Prostate gland (tissue), 2 donors: ENCODE data around the gene METRNL. TPM values are rescaled to one million over a fixed set of nuclear protein-coding genes. Genes with fewer than 3 reads are reported as not detected.

Source experiments
- DNase-seq: peaks from one replicate; pipeline ENCODE4 v3.0.0-alpha.2; 2019; ENCODE audit warnings: low spot score
- H3K27ac ChIP-seq, 2 donors: fragments of 200-600 bp; sonication (generic); 2 replicates each; pipeline ENCODE4 v1.5.1; 2017 to 2019
- H3K27me3 ChIP-seq: fragments of 200-600 bp; sonication (generic); replicated peaks from 2 replicates; pipeline ENCODE4 v1.5.1; 2019; ENCODE audit not compliant: insufficient read depth
- H3K36me3 ChIP-seq, 2 donors: fragments of 200-600 bp; sonication (generic); 1 replicate in 1 of 2; 2 replicates in 1 of 2; pipeline versions ENCODE4 v1.5.1 to v1.8.1; 2017 to 2019
- H3K4me1 ChIP-seq: fragments of 200-600 bp; sonication (generic); replicated peaks from 2 replicates; pipeline ENCODE4 v1.5.1; 2019
- H3K4me3 ChIP-seq, 2 donors: fragments of 200-600 bp; sonication (generic); 2 replicates each; pipeline ENCODE4 v1.5.1; 2017 to 2019
- H3K9me3 ChIP-seq: fragments of 200-600 bp; sonication (generic); 2 replicates; pipeline ENCODE4 v1.5.1; 2017
- CTCF ChIP-seq, 4 experiments: fragments of 200-600 bp in 2 of 4; fragments of 450-650 bp in 2 of 4; sonication (generic) in 2 of 4; IDR thresholded peaks; 1 replicate in 3 of 4; 2 replicates in 1 of 4; pipeline ENCODE4 v1.5.1; 2016 to 2019; ENCODE audit warnings: antibody characterized with exemption in 4 of 4, mild to moderate bottlenecking in 2 of 4, moderate library complexity in 2 of 4
- POLR2A ChIP-seq: fragments of 450-650 bp; IDR thresholded peaks from one replicate; pipeline ENCODE4 v1.6.1; 2016; ENCODE audit warnings: antibody characterized with exemption, mild to moderate bottlenecking
- POLR2AphosphoS5 ChIP-seq: sonication (generic); formaldehyde crosslinking; IDR thresholded peaks from one replicate; pipeline ENCODE4 v1.6.1; 2017; ENCODE audit warnings: antibody characterized with exemption
- WGBS: methylation state at CpG from one replicate; pipeline ENCODE4 v1.1.5; 2018; 5-methylcytosine and 5-hydroxymethylcytosine counted together
- intact Hi-C: fragments of 100-400 bp; cut with DNase I; formaldehyde crosslinking; loops from one replicate; pipeline ENCODE4 v1.14.2; 2022
- total RNA-seq, 2 donors: library from RNA; depleted of rRNA; stranded (reverse); fragments of >200 nt; gene quantifications; one replicate each; pipeline ENCODE4 v1.1.0, GENCODE V29; 2016

The METRNL gene
- total RNA-seq, 2 donors from 2014 or later: 22.4 to 59.4 TPM

- intact Hi-C loops: no loop called here
- no peak overlapping the region for H3K27ac ChIP-seq
Measured at GRCh38 chr17:83084214-83084613, 4.8 kb downstream of the METRNL start.

GRCh38 chr17:83084621-83085056, 5.2 kb downstream of the METRNL start:
- H3K27ac ChIP-seq: no peak overlapping the region

More at GRCh38 chr17:83084214-83084613, 4.8 kb downstream of the METRNL start:
- H3K27me3 ChIP-seq: no peaks in the 10 kb centered on the region
- H3K4me1 ChIP-seq: peaks cover 14% of the 10 kb centered on the region
- H3K4me3 ChIP-seq: no peak overlapping the region
- no peak for TF ChIP-seq POLR2A
- no peak for TF ChIP-seq CTCF (IDR thresholded peaks at IDR 0.05)
- TF ChIP-seq POLR2AphosphoS5: no peak
- H3K9me3 ChIP-seq: no peaks in the 10 kb centered on the region
- WGBS: 82% methylated on average over 9 of the region's 9 CpGs
- no peaks in the 10 kb centered on the region for H3K36me3 ChIP-seq
- no peak for DNase-seq

GRCh38 chr17:83085103-83085502, 5.7 kb downstream of the METRNL start:
- no peak overlapping the region for H3K4me3 ChIP-seq
- H3K27me3 ChIP-seq: no peaks in the 10 kb centered on the region
- 95% methylated on average over 22 of the region's 22 CpGs for WGBS
- H3K36me3 ChIP-seq: no peaks in the 10 kb centered on the region
- H3K27ac ChIP-seq: no peak overlapping the region
- no peak for TF ChIP-seq POLR2AphosphoS5
- no peaks in the 10 kb centered on the region for H3K9me3 ChIP-seq
- no peak for DNase-seq
- intact Hi-C loops: no loop called here
- peaks cover 21% of the 10 kb centered on the region for H3K4me1 ChIP-seq

More at GRCh38 chr17:83084621-83085056, 5.2 kb downstream of the METRNL start:
- DNase-seq: no peak
- no peak for TF ChIP-seq POLR2AphosphoS5
- no peak for TF ChIP-seq CTCF (IDR thresholded peaks at IDR 0.05)
- TF ChIP-seq POLR2A: no peak
- Histone ChIP-seq H3K36me3 (no peaks in the 10 kb centered on the region), H3K4me1 (peaks cover 19% of the 10 kb centered on the region), H3K9me3 (no peaks in the 10 kb centered on the region), H3K4me3 (no peak overlapping the region), H3K27me3 (no peaks in the 10 kb centered on the region)
- WGBS: 97% methylated on average over 27 of the region's 27 CpGs
- intact Hi-C loops: no loop called here

- Histone ChIP-seq H3K4me1 (peaks cover 21% of the 10 kb centered on the region), H3K27ac (no peak overlapping the region), H3K4me3 (no peak overlapping the region), H3K27me3 (no peaks in the 10 kb centered on the region), H3K9me3 (no peaks in the 10 kb centered on the region), H3K36me3 (no peaks in the 10 kb centered on the region)
- intact Hi-C loops: no loop called here
- WGBS: 89% methylated on average over 25 of the region's 25 CpGs
- no peak for DNase-seq
- no peak for TF ChIP-seq POLR2A
- TF ChIP-seq CTCF (IDR thresholded peaks at IDR 0.05): no peak
Measured at GRCh38 chr17:83085526-83086198, 6.3 kb downstream of the METRNL start.

GRCh38 chr17:83086199-83086880, 6.9 kb downstream of the METRNL start:
- H3K36me3 ChIP-seq: no peaks in the 10 kb centered on the region
- H3K4me1 ChIP-seq: peaks cover 21% of the 10 kb centered on the region
- DNase-seq: no peak
- intact Hi-C loops: no loop called here
- no peak overlapping the region for H3K4me3 ChIP-seq
- no peak for TF ChIP-seq POLR2AphosphoS5
- TF ChIP-seq CTCF (IDR thresholded peaks at IDR 0.05): no peak
- TF ChIP-seq POLR2A: no peak
- H3K27me3 ChIP-seq: no peaks in the 10 kb centered on the region
- no peaks in the 10 kb centered on the region for H3K9me3 ChIP-seq
- H3K27ac ChIP-seq: no peak overlapping the region
- 89% methylated on average over 18 of the region's 18 CpGs for WGBS
